Testis (tissue), 3 donors: ENCODE measurements around the gene PRMT2. TPM values are rescaled to one million over a fixed set of nuclear protein-coding genes. Genes with fewer than 3 reads are reported as not detected.

Experiments
- DNase-seq: peaks from one replicate; pipeline ENCODE4 v3.0.0-alpha.2; 2019
- H3K27ac ChIP-seq, 2 donors: fragments of 200-600 bp; sonication (generic); one replicate each; pipeline ENCODE4 v1.5.1; 2019
- H3K27me3 ChIP-seq: fragments of 200-600 bp; sonication (generic); one replicate; pipeline ENCODE4 v1.5.1; 2019
- H3K36me3 ChIP-seq: fragments of 200-600 bp; sonication (generic); one replicate; pipeline ENCODE4 v1.5.1; 2017; ENCODE audit warnings: low read depth; ENCODE audit errors: missing control alignments
- H3K4me1 ChIP-seq: fragments of 200-600 bp; sonication (generic); one replicate; pipeline ENCODE4 v1.5.1; 2019
- H3K4me3 ChIP-seq, 2 donors: fragments of 200-600 bp; sonication (generic); one replicate each; pipeline ENCODE4 v1.5.1; 2017 to 2019
- H3K9me3 ChIP-seq: fragments of 200-600 bp; sonication (generic); one replicate; pipeline ENCODE4 v1.5.1; 2017
- CTCF ChIP-seq, 3 experiments: fragments of 450-650 bp in 2 of 3; fragments of 200-600 bp in 1 of 3; sonication (generic) in 1 of 3; IDR thresholded peaks; one replicate each; pipeline ENCODE4 v1.5.1; 2016 to 2019; ENCODE audit warnings: antibody characterized with exemption in 3 of 3, mild to moderate bottlenecking in 2 of 3, moderate library complexity in 1 of 3
- POLR2A ChIP-seq: fragments of 450-650 bp; IDR thresholded peaks from one replicate; pipeline ENCODE4 v1.6.1; 2017; ENCODE audit warnings: antibody characterized with exemption, mild to moderate bottlenecking, moderate library complexity
- WGBS, 2 donors: methylation state at CpG; one replicate each; pipeline ENCODE4 v1.1.5; 2018; 5-methylcytosine and 5-hydroxymethylcytosine counted together
- intact Hi-C: fragments of 100-400 bp; cut with DNase I; formaldehyde crosslinking; loops from one replicate; pipeline ENCODE4 v1.15.1; 2023; ENCODE audit warnings: low total_unique reads
- polyA plus RNA-seq: library from polyadenylated mRNA; stranded (reverse); fragments of 350-450 nt; fragmentation: Illumina TruSeq; extraction: RNeasy Lipid Tissue Mini Kit (QIAGEN cat#74804); gene quantifications from one replicate; pipeline ENCODE4 v1.2.3, GENCODE V29; 2014; ENCODE audit warnings: low read depth, low replicate concordance; ENCODE audit not compliant: insufficient read depth
- total RNA-seq, 2 donors: library from RNA; depleted of rRNA; stranded (reverse); fragments of >200 nt; gene quantifications; one replicate each; pipeline ENCODE4 v1.2.3, GENCODE V29; 2016

Gene PRMT2
- total and polyA plus RNA-seq, 3 donors from 2014 or later: 59.4 to 88.9 (median 81.6) TPM

- Histone ChIP-seq H3K27me3 (no peaks in the 10 kb centered on the region), H3K4me3 (no peak overlapping the region), H3K9me3 (no peaks in the 10 kb centered on the region), H3K27ac (no peak overlapping the region), H3K4me1 (peaks cover under 1% of the 10 kb centered on the region), H3K36me3 (no peaks in the 10 kb centered on the region)
- no peak for DNase-seq
- 95 to 96% methylated on average over 2 of the region's 2 CpGs for WGBS, 2 donors
- intact Hi-C loops: no loop called here
- TF ChIP-seq POLR2A (no peak), CTCF (IDR thresholded peaks at IDR 0.05) (no peak)
These were observed 19.4 kb upstream of the PRMT2 start for GRCh38 chr21:46616050-46616449.

GRCh38 chr21:46616656-46617055, 18.8 kb upstream of the PRMT2 start:
- Histone ChIP-seq H3K9me3 (no peaks in the 10 kb centered on the region), H3K4me1 (peaks cover 6% of the 10 kb centered on the region), H3K27ac (no peak overlapping the region), H3K36me3 (no peaks in the 10 kb centered on the region), H3K27me3 (no peaks in the 10 kb centered on the region), H3K4me3 (no peak overlapping the region)
- WGBS, 2 donors: 95% methylated on average over 1 of the region's 1 CpG
- no peak for TF ChIP-seq POLR2A
- no peak for TF ChIP-seq CTCF (IDR thresholded peaks at IDR 0.05)
- no peak for DNase-seq
- intact Hi-C loops: no loop called here

GRCh38 chr21:46617267-46618051, 18.0 kb upstream of the PRMT2 start:
- no peak for TF ChIP-seq CTCF (IDR thresholded peaks at IDR 0.05)
- TF ChIP-seq POLR2A: no peak
- no peak overlapping the region for H3K4me3 ChIP-seq
- H3K4me1 ChIP-seq: peaks cover 13% of the 10 kb centered on the region
- H3K27me3 ChIP-seq: no peaks in the 10 kb centered on the region
- H3K27ac ChIP-seq: no peak overlapping the region
- WGBS, 2 donors: 81% methylated on average over 6 of the region's 6 CpGs
- DNase-seq: no peak
- intact Hi-C loops: no loop called here
- H3K9me3 ChIP-seq: no peaks in the 10 kb centered on the region
- H3K36me3 ChIP-seq: no peaks in the 10 kb centered on the region

GRCh38 chr21:46618738-46619379, 16.6 kb upstream of the PRMT2 start:
- Histone ChIP-seq H3K36me3 (no peaks in the 10 kb centered on the region), H3K4me1 (peaks cover 13% of the 10 kb centered on the region), H3K27me3 (no peaks in the 10 kb centered on the region), H3K9me3 (no peaks in the 10 kb centered on the region), H3K4me3 (no peak overlapping the region), H3K27ac (no peak overlapping the region)
- intact Hi-C loops: no loop called here
- no peak for DNase-seq
- TF ChIP-seq POLR2A: no peak
- 89 to 90% methylated on average over 5 of the region's 5 CpGs for WGBS, 2 donors

GRCh38 chr21:46619846-46620245, 15.6 kb upstream of the PRMT2 start:
- no peak overlapping the region for H3K27ac ChIP-seq
- no peak for DNase-seq
- no peaks in the 10 kb centered on the region for H3K36me3 ChIP-seq
- H3K4me3 ChIP-seq: no peak overlapping the region
- TF ChIP-seq POLR2A: no peak
- no peak for TF ChIP-seq CTCF (IDR thresholded peaks at IDR 0.05)
- 82% methylated on average over 2 of the region's 2 CpGs for WGBS, 2 donors
- H3K4me1 ChIP-seq: peaks cover 13% of the 10 kb centered on the region
- intact Hi-C loops: no loop called here
- H3K9me3 ChIP-seq: no peaks in the 10 kb centered on the region
- H3K27me3 ChIP-seq: no peaks in the 10 kb centered on the region
